Smooth muscle cell (in vitro differentiated cells): ENCODE results near the gene VPS11. TPM values are rescaled to one million over a fixed set of nuclear protein-coding genes. Genes with fewer than 3 reads are reported as not detected.

Source experiments
- DNase-seq: peaks from one replicate; lab custom pipeline; 2025; ENCODE audit not compliant: unreplicated experiment; lab: John Stamatoyannopoulos, UW
- H2AFZ ChIP-seq: fragments of 200-600 bp; sonication (generic); 2 replicates; pipeline ENCODE4 v1.6.0; 2016; ENCODE audit warnings: antibody characterized with exemption, low read depth, mild to moderate bottlenecking
- H3F3A ChIP-seq: fragments of 200-600 bp; sonication (generic); 2 replicates; pipeline ENCODE4 v1.6.0; 2017; ENCODE audit warnings: antibody characterized with exemption, low read depth
- H3K27ac ChIP-seq: fragments of 200-600 bp; sonication (generic); 2 replicates; pipeline ENCODE4 v1.5.1; 2016; ENCODE audit warnings: low read depth, mild to moderate bottlenecking
- H3K27me3 ChIP-seq: fragments of 200-600 bp; sonication (generic); 2 replicates; pipeline ENCODE4 v1.6.1; 2016; ENCODE audit warnings: low read depth, mild to moderate bottlenecking
- H3K36me3 ChIP-seq: fragments of 200-600 bp; sonication (generic); 2 replicates; pipeline ENCODE4 v1.5.1; 2016; ENCODE audit warnings: low read depth
- H3K4me1 ChIP-seq: fragments of 200-600 bp; sonication (generic); 2 replicates; pipeline ENCODE4 v1.5.1; 2016; ENCODE audit warnings: low read depth
- H3K4me2 ChIP-seq: fragments of 200-600 bp; sonication (generic); 2 replicates; pipeline ENCODE4 v1.6.0; 2016; ENCODE audit warnings: mild to moderate bottlenecking
- H3K4me3 ChIP-seq: fragments of 200-600 bp; sonication (generic); 2 replicates; pipeline ENCODE4 v1.5.1; 2016; ENCODE audit warnings: mild to moderate bottlenecking
- H3K79me2 ChIP-seq: fragments of 200-600 bp; sonication (generic); 2 replicates; pipeline ENCODE4 v1.6.0; 2016; ENCODE audit warnings: low read depth, mild to moderate bottlenecking
- H3K9ac ChIP-seq: fragments of 200-600 bp; sonication (generic); 2 replicates; pipeline ENCODE4 v1.6.0; 2016; ENCODE audit warnings: low read depth
- H3K9me3 ChIP-seq: fragments of 200-600 bp; sonication (generic); replicated peaks from 2 replicates; pipeline ENCODE4 v1.5.1; 2016; ENCODE audit warnings: low read depth
- H4K20me1 ChIP-seq: fragments of 200-600 bp; sonication (generic); 2 replicates; pipeline ENCODE4 v1.6.0; 2016; ENCODE audit warnings: low read depth
- WGBS: methylation state at CpG from one replicate; pipeline ENCODE4 v1.1.7; 2016; ENCODE audit warnings: low lambda C conversion rate; 5-methylcytosine and 5-hydroxymethylcytosine counted together
- polyA plus RNA-seq: library from polyadenylated mRNA; unstranded; fragments of >200 nt; fragmentation: Nextera tagmentation; extraction: Ambion mirVana; gene quantifications from 2 replicates; pipeline ENCODE4 v1.2.1, GENCODE V29; 2016
- total RNA-seq: library from RNA; depleted of rRNA; stranded (reverse); fragments of >200 nt; gene quantifications from 2 replicates; pipeline ENCODE4 v1.2.3, GENCODE V29; 2014
- TF ChIP-seq, protein P1 (sequence below): fragments of 200-600 bp; sonication (generic); IDR thresholded peaks from 2 replicates; pipeline ENCODE4 v1.5.1; 2017; ENCODE audit warnings: borderline replicate concordance, mild to moderate bottlenecking, antibody characterized with exemption; ENCODE audit not compliant: insufficient read depth, poor library complexity, severe bottlenecking

VPS11 gene
- total and polyA plus RNA-seq, 2 experiments from 2014 or later: 33.1 to 33.8 TPM

DNA sequence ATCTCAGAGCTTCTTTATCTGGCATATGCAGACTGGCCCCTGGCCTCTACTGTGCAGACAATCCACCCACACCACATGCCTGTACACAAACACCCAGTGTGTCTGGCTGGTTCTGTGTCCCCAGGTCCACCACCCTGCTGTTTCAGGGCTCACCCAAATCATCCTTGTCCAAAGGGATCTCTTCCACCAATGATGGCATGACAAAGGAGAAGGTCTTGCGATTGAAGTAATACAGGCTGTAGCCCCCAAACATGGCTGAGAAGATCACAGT lies 38.6 kb upstream of the VPS11 start:
- H3K4me2 ChIP-seq: peak overlapping the region; percentile 91
- peak overlapping the region; percentile 65 for H3K4me3 ChIP-seq
- H4K20me1 ChIP-seq: no peaks in the 10 kb centered on the region
- no peaks in the 10 kb centered on the region for H3K36me3 ChIP-seq
- H3K4me1 ChIP-seq: peaks cover 17% of the 10 kb centered on the region
- H3F3A ChIP-seq: peaks cover 20% of the 10 kb centered on the region
- 100% methylated on average over 1 of the region's 1 CpG for WGBS
- H3K9me3 ChIP-seq: no peaks in the 10 kb centered on the region
- H3K27me3 ChIP-seq: no peaks in the 10 kb centered on the region
- no peak overlapping the region for H3K9ac ChIP-seq
- TF ChIP-seq, protein P1, sequence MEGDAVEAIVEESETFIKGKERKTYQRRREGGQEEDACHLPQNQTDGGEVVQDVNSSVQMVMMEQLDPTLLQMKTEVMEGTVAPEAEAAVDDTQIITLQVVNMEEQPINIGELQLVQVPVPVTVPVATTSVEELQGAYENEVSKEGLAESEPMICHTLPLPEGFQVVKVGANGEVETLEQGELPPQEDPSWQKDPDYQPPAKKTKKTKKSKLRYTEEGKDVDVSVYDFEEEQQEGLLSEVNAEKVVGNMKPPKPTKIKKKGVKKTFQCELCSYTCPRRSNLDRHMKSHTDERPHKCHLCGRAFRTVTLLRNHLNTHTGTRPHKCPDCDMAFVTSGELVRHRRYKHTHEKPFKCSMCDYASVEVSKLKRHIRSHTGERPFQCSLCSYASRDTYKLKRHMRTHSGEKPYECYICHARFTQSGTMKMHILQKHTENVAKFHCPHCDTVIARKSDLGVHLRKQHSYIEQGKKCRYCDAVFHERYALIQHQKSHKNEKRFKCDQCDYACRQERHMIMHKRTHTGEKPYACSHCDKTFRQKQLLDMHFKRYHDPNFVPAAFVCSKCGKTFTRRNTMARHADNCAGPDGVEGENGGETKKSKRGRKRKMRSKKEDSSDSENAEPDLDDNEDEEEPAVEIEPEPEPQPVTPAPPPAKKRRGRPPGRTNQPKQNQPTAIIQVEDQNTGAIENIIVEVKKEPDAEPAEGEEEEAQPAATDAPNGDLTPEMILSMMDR: no peak
- H2AFZ ChIP-seq: peak overlapping the region; percentile 44
- no peaks in the 10 kb centered on the region for H3K79me2 ChIP-seq
- DNase-seq: no peak
- peak overlapping the region; percentile 45 for H3K27ac ChIP-seq

DNA sequence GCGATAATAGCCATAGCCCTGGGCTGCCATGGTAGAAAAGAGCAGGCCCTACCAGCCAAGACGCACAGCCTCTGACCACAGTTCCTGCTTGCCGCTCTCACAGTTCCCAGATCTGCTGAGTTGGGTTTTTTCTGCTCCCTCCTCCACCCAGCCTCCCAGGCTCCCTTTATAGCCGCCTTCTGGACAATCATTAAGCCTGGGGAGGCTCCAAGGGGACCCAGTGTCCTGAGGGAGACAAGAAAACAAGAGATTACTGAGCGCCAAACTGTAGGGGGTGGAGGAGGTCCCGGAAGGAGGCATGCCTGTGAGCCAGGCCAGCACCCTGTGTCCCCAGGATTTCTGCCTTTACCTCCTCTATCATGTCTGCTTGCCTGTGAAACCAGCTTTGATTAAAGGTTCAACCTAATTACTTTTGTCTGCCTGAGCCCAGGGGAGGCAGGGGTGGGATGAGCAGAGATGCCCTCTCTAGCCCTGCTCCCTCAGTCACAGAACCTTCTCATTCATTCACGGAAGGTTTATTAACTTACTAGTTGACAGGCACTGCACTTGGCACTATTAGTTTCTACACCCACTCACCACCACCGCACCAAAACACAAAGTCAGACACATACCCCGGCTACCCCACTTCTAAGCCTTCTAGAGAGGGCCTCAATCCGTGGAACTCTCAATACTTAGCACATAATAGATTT lies 38.1 kb upstream of the VPS11 start:
- DNase-seq: peak; percentile 17
- no peaks in the 10 kb centered on the region for H3K79me2 ChIP-seq
- H3K9me3 ChIP-seq: no peaks in the 10 kb centered on the region
- H4K20me1 ChIP-seq: no peaks in the 10 kb centered on the region
- WGBS: 23% methylated on average over 10 of the region's 10 CpGs
- H3K27ac ChIP-seq: peak overlapping the region; percentile 45
- H2AFZ ChIP-seq: peak overlapping the region; percentile 44
- peaks cover 15% of the 10 kb centered on the region for H3F3A ChIP-seq
- H3K4me3 ChIP-seq: peak overlapping the region; percentile 65
- peak overlapping the region; percentile 91 for H3K4me2 ChIP-seq
- H3K4me1 ChIP-seq: peaks cover 17% of the 10 kb centered on the region
- H3K9ac ChIP-seq: no peak overlapping the region
- no peaks in the 10 kb centered on the region for H3K27me3 ChIP-seq
- H3K36me3 ChIP-seq: no peaks in the 10 kb centered on the region
- TF ChIP-seq, protein P1: no peak

DNA sequence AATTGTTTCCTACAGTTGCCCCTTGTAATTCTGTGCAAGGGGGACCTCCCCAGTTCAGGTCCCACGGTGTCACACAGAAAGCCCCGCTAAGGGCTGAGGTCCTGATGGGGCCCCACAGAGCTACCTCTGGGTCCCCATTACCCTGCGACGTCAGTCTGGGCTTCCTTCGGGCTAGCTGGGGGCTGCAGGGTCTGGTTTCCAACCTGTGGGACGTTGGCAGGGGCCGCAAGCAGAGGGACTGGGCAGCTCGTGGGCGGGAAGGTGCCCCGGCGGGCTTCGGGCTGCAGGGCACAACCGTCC lies 37.6 kb upstream of the VPS11 start:
- Histone ChIP-seq H3K4me2 (peak overlapping the region; percentile 91), H3K9me3 (no peaks in the 10 kb centered on the region), H3K9ac (peak overlapping the region; percentile 13), H4K20me1 (no peaks in the 10 kb centered on the region), H3F3A (peaks cover 14% of the 10 kb centered on the region), H3K4me3 (peak overlapping the region; percentile 65), H2AFZ (peak overlapping the region; percentile 82), H3K27me3 (no peaks in the 10 kb centered on the region), H3K79me2 (no peaks in the 10 kb centered on the region), H3K36me3 (no peaks in the 10 kb centered on the region), H3K27ac (peak overlapping the region; percentile 45), H3K4me1 (peaks cover 17% of the 10 kb centered on the region)
- TF ChIP-seq, protein P1: no peak
- no peak for DNase-seq
- 2% methylated on average over 13 of the region's 13 CpGs for WGBS
